Lower leg skin (tissue), 4 donors: ENCODE results near the gene OR2J3. TPM values are rescaled to one million over a fixed set of nuclear protein-coding genes. Genes with fewer than 3 reads are reported as not detected.

ENCODE experiments used
- DNase-seq, 2 donors: peaks; one replicate each; pipeline ENCODE4 v3.0.0-alpha.2; 2019; ENCODE audit warnings: low spot score in 2 of 2
- H3K4me3 ChIP-seq: fragments of 200-600 bp; sonication (generic); 2 replicates; pipeline ENCODE4 v1.5.1; 2017; ENCODE audit warnings: mild to moderate bottlenecking, low read depth; ENCODE audit not compliant: poor library complexity, severe bottlenecking
- CTCF ChIP-seq, 3 donors: fragments of 450-650 bp; IDR thresholded peaks; one replicate each; pipeline ENCODE4 v1.5.1; 2016; ENCODE audit warnings: antibody characterized with exemption in 3 of 3, mild to moderate bottlenecking in 3 of 3, moderate library complexity in 2 of 3
- POLR2A ChIP-seq, 2 donors: fragments of 450-650 bp; IDR thresholded peaks; one replicate each; pipeline ENCODE4 v1.6.1; 2016 to 2017; ENCODE audit warnings: antibody characterized with exemption in 2 of 2, mild to moderate bottlenecking in 1 of 2, moderate library complexity in 1 of 2
- WGBS, 2 donors: methylation state at CpG; one replicate each; pipeline ENCODE4 v1.1.5; 2018; 5-methylcytosine and 5-hydroxymethylcytosine counted together
- intact Hi-C: fragments of 100-400 bp; cut with DNase I; formaldehyde crosslinking; loops from one replicate; pipeline ENCODE4 v1.15.0; 2023; ENCODE audit warnings: low total_unique reads
- total RNA-seq, 4 donors: library from RNA; depleted of rRNA; stranded (reverse); fragments of >200 nt; gene quantifications; one replicate each; pipeline ENCODE4 v1.1.0, GENCODE V29; 2016

Gene OR2J3
- total RNA-seq, 4 donors from 2014 or later, result not detected

GRCh38 chr6:29129326-29130012 lies 21.6 kb downstream of the OR2J3 start:
- intact Hi-C loops, result loop anchor here (5.0 kb wide), 1 partner anchor 1692 kb away; no protein-coding TSS in a partner anchor
- 63% methylated on average over 15 of the region's 15 CpGs for WGBS, 2 donors
- no peak for DNase-seq
- TF ChIP-seq CTCF (IDR thresholded peaks at IDR 0.05) (no peak), POLR2A (IDR thresholded peaks at IDR 0.05) (no peak)
- H3K4me3 ChIP-seq, result no peak overlapping the region

- 63 to 75% methylated on average over 4 of the region's 4 CpGs for WGBS, 2 donors
- intact Hi-C loops, result no loop called here
- no peak for DNase-seq
- no peak overlapping the region for H3K4me3 ChIP-seq
- TF ChIP-seq CTCF (IDR thresholded peaks at IDR 0.05), result no peak
- TF ChIP-seq POLR2A (IDR thresholded peaks at IDR 0.05), result no peak
Observed at GRCh38 chr6:29130644-29131043, 22.8 kb downstream of the OR2J3 start.

- intact Hi-C loops, result no loop called here
- H3K4me3 ChIP-seq, result no peak overlapping the region
- 74 to 85% methylated on average over 2 of the region's 2 CpGs for WGBS, 2 donors
- TF ChIP-seq POLR2A (IDR thresholded peaks at IDR 0.05), result no peak
- no peak for TF ChIP-seq CTCF (IDR thresholded peaks at IDR 0.05)
- no peak for DNase-seq
Observed at GRCh38 chr6:29131691-29132090, 23.8 kb downstream of the OR2J3 start.

GRCh38 chr6:29137724-29138123 lies 29.9 kb downstream of the OR2J3 start:
- TF ChIP-seq CTCF (IDR thresholded peaks at IDR 0.05) (no peak), POLR2A (IDR thresholded peaks at IDR 0.05) (no peak)
- intact Hi-C loops, result no loop called here
- no peak for DNase-seq
- 86 to 89% methylated on average over 4 of the region's 4 CpGs for WGBS, 2 donors
- H3K4me3 ChIP-seq, result no peak overlapping the region

- 90 to 95% methylated on average over 1 of the region's 1 CpG for WGBS, 2 donors
- intact Hi-C loops, result no loop called here
- no peak for DNase-seq
- H3K4me3 ChIP-seq, result no peak overlapping the region
- no peak for TF ChIP-seq POLR2A (IDR thresholded peaks at IDR 0.05)
Observed at GRCh38 chr6:29141606-29142005, 33.7 kb downstream of the OR2J3 start.

- TF ChIP-seq POLR2A (IDR thresholded peaks at IDR 0.05), result no peak
- TF ChIP-seq CTCF (IDR thresholded peaks at IDR 0.05), result no peak
- H3K4me3 ChIP-seq, result no peak overlapping the region
- intact Hi-C loops, result no loop called here
- no peak for DNase-seq
Observed at GRCh38 chr6:29142309-29142708, 34.5 kb downstream of the OR2J3 start.
